GM19043 (cell line): ENCODE data around the gene ADGRD1.
"Not testable (repeated sequence)": the region's sequence is repeated elsewhere in the genome, so short reads cannot be mapped to it uniquely, and the experiment has no call there.

ENCODE experiments used
- ATAC-seq: cut with Tn5 transposase; IDR thresholded peaks from one replicate; pipeline ENCODE4 v1.9.1; 2021; ENCODE audit warnings: low read depth; ENCODE audit not compliant: unreplicated experiment

ADGRD1 gene

GRCh38 chr12:131066207-131066885 is 112.6 kb downstream of the ADGRD1 start:
- ATAC-seq = no peak

GRCh38 chr12:131066886-131067490 is 113.3 kb downstream of the ADGRD1 start:
- ATAC-seq = no peak

- no peak for ATAC-seq
These were observed 114.5 kb downstream of the ADGRD1 start for GRCh38 chr12:131067981-131068851.

- not testable (repeated sequence) for ATAC-seq
These were observed 115.4 kb downstream of the ADGRD1 start for GRCh38 chr12:131068926-131069720.

- ATAC-seq = not testable (repeated sequence)
These were observed 116.4 kb downstream of the ADGRD1 start for GRCh38 chr12:131070136-131070535.

- not testable (repeated sequence) for ATAC-seq
These were observed 117.0 kb downstream of the ADGRD1 start for GRCh38 chr12:131070668-131071067.

GRCh38 chr12:131071234-131071820 is 117.6 kb downstream of the ADGRD1 start:
- not testable (repeated sequence) for ATAC-seq

- not testable (repeated sequence) for ATAC-seq
These were observed 118.2 kb downstream of the ADGRD1 start for GRCh38 chr12:131071950-131072349.

GRCh38 chr12:131072451-131073230 is 118.9 kb downstream of the ADGRD1 start:
- no peak for ATAC-seq

- no peak for ATAC-seq
These were observed 120.7 kb downstream of the ADGRD1 start for GRCh38 chr12:131074221-131075083.

GRCh38 chr12:131075194-131075593 is 121.5 kb downstream of the ADGRD1 start:
- no peak for ATAC-seq

- ATAC-seq = no peak
These were observed 121.9 kb downstream of the ADGRD1 start for GRCh38 chr12:131075611-131076010.

- ATAC-seq = no peak
These were observed 122.6 kb downstream of the ADGRD1 start for GRCh38 chr12:131076296-131076695.

- ATAC-seq = no peak
These were observed 123.4 kb downstream of the ADGRD1 start for GRCh38 chr12:131076791-131077747.

GRCh38 chr12:131077931-131078391 is 124.3 kb downstream of the ADGRD1 start:
- no peak for ATAC-seq

GRCh38 chr12:131082290-131083194 is 128.8 kb downstream of the ADGRD1 start:
- no peak for ATAC-seq
